Panc1 (cell line): ENCODE measurements around the gene HYDIN. TPM values are rescaled to one million over a fixed set of nuclear protein-coding genes. Genes with fewer than 3 reads are reported as not detected.
"Not testable (repeated sequence)": the region's sequence is repeated elsewhere in the genome, so short reads cannot be mapped to it uniquely, and the experiment has no call there.

Experiments
- ATAC-seq: fragments of 200-7000 bp; cut with Tn5 transposase; 2 replicates; pipeline ENCODE4 v1.9.1; 2020; ENCODE audit warnings: mild to moderate bottlenecking, moderate library complexity
- BruUV-seq: library from RNA; stranded (reverse); fragments of 400-500 nt; replicated peaks from 2 replicates; lab custom pipeline; 2021; lab: Mats Ljungman, UMichigan
- CTCF ChIA-PET: fragments of 300-600 bp; sonication (Branson Sonifier 250); formaldehyde crosslinking; loops from one replicate; lab custom pipeline; 2022; ENCODE audit warnings: antibody characterized with exemption; lab: Charles Lee
- POLR2A ChIA-PET: fragments of 300-600 bp; sonication (Branson Sonifier 250); formaldehyde crosslinking; loops from one replicate; lab custom pipeline; 2022; ENCODE audit warnings: antibody characterized with exemption; lab: Charles Lee
- DNase-seq: peaks from one replicate; pipeline ENCODE4 v3.0.0-alpha.2; 2010; ENCODE audit warnings: low read depth, low spot score
- H3K27ac ChIP-seq: 2 replicates; pipeline ENCODE4 v1.5.1; 2011; ENCODE audit warnings: mild to moderate bottlenecking, low read length, inconsistent platforms
- H3K27me3 ChIP-seq: fragments of 200-500 bp; sonication (Bioruptor generic); 2 replicates; pipeline ENCODE4 v1.6.0; 2014; ENCODE audit warnings: low read length, inconsistent platforms; ENCODE audit not compliant: control insufficient read depth, insufficient read depth
- H3K36me3 ChIP-seq: fragments of 200-500 bp; sonication (Bioruptor generic); 2 replicates; pipeline ENCODE4 v1.5.1; 2014; ENCODE audit warnings: inconsistent platforms, mild to moderate bottlenecking, low read length, moderate library complexity; ENCODE audit not compliant: control insufficient read depth, insufficient read depth
- H3K4me1 ChIP-seq: 2 replicates; pipeline ENCODE4 v1.5.1; 2011; ENCODE audit warnings: inconsistent platforms, mild to moderate bottlenecking, low read length, moderate library complexity; ENCODE audit not compliant: control insufficient read depth, insufficient read depth
- H3K4me3 ChIP-seq, 2 experiments: 2 replicates each; pipeline ENCODE4 v1.5.1; 2011 to 2012; ENCODE audit warnings: low read depth in 2 of 2, low read length in 2 of 2, mild to moderate bottlenecking in 2 of 2, inconsistent platforms in 1 of 2, moderate library complexity in 1 of 2
- H3K9me3 ChIP-seq: fragments of 200-500 bp; sonication (Bioruptor generic); 2 replicates; pipeline ENCODE4 v1.5.1; 2014; ENCODE audit warnings: low read depth, mild to moderate bottlenecking, inconsistent platforms, low read length, moderate library complexity; ENCODE audit not compliant: control insufficient read depth, insufficient read depth
- in situ Hi-C: cut with HindIII; loops from 2 replicates; pipeline ENCODE4 v1.10.0; 2016; ENCODE audit warnings: low sequenced_read_pairs, low pct_unique_long_range_greater_than_20kb
- intact Hi-C: fragments of 100-400 bp; cut with micrococcal nuclease; formaldehyde crosslinking; loops from one replicate; pipeline ENCODE4 v1.10.0; 2022; ENCODE audit not compliant: unreplicated experiment
- total RNA-seq: library from RNA; stranded (reverse); gene quantifications from one replicate; pipeline ENCODE4 v1.2.1, GENCODE V29; 2021; ENCODE audit not compliant: unreplicated experiment
- TF ChIP-seq, protein P1 (sequence below), 2 experiments: IDR thresholded peaks; 2 replicates each; pipeline ENCODE4 v1.6.1; 2011 to 2012; ENCODE audit warnings: low read depth in 2 of 2, control low read depth in 1 of 2, low read length in 1 of 2, mild to moderate bottlenecking in 1 of 2, moderate library complexity in 1 of 2; ENCODE audit not compliant: insufficient read depth in 1 of 2

HYDIN gene
- total RNA-seq, 1 experiment from 2014 or later = 0.80 TPM

DNA sequence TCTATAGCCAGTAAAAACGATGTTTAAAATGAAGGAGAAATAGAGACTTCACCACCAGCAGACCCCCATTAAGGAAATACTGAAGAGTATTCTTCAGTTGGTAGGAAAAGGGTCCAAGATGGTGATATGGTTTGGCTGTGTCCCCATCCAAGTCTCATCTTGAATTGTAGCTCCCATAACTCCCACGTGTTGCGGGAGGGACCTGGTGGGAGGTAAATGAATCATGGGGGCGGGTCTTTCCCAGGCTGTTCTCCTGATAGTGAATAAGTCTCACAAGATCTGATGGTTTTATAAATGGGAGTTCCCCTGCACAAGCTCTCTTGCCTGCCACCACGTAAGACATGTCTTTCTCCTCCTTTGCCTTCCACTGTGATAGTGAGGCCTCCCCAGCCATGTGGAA lies 352.6 kb downstream of the HYDIN start:
- H3K4me3 ChIP-seq, CTCF ChIA-PET, H3K36me3 ChIP-seq, DNase-seq, H3K27ac ChIP-seq, H3K27me3 ChIP-seq, ATAC-seq, BruUV-seq, POLR2A ChIA-PET, H3K9me3 ChIP-seq, intact Hi-C loops, H3K4me1 ChIP-seq, in situ Hi-C loops: not testable (repeated sequence)

DNA sequence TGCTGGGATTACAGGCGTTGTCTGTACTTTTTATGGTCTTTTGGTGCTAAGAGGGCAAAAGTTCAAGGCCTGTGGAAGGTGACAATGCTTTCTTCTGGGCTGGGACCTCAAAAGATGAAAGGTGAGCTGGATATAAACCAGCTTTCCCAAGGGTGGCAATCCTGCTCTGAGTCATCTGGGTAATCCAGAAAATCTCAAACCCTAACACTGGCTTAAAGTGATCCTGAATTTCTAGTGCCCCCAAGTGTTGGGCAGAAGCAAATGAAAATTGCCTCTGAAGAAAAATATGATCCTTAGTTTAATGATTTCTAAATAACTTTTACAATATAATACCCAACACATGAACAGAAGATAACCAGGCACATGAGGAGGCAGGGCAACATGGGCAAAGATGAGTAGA lies 354.1 kb downstream of the HYDIN start:
- H3K4me3 ChIP-seq, H3K36me3 ChIP-seq, intact Hi-C loops, H3K9me3 ChIP-seq, POLR2A ChIA-PET, H3K27me3 ChIP-seq, H3K4me1 ChIP-seq, BruUV-seq, in situ Hi-C loops, H3K27ac ChIP-seq, CTCF ChIA-PET, DNase-seq, ATAC-seq: not testable (repeated sequence)

- H3K27ac ChIP-seq, H3K4me1 ChIP-seq, H3K4me3 ChIP-seq, POLR2A ChIA-PET, DNase-seq, intact Hi-C loops, BruUV-seq, H3K9me3 ChIP-seq, ATAC-seq, in situ Hi-C loops, CTCF ChIA-PET, H3K36me3 ChIP-seq, H3K27me3 ChIP-seq: not testable (repeated sequence)
These were observed 365.8 kb downstream of the HYDIN start for GRCh38 chr16:70864698-70865097.

- H3K4me1 ChIP-seq, H3K36me3 ChIP-seq, H3K4me3 ChIP-seq, H3K27me3 ChIP-seq, DNase-seq, H3K27ac ChIP-seq, BruUV-seq, POLR2A ChIA-PET, CTCF ChIA-PET, in situ Hi-C loops, H3K9me3 ChIP-seq, ATAC-seq, intact Hi-C loops: not testable (repeated sequence)
- TF ChIP-seq, protein P1, sequence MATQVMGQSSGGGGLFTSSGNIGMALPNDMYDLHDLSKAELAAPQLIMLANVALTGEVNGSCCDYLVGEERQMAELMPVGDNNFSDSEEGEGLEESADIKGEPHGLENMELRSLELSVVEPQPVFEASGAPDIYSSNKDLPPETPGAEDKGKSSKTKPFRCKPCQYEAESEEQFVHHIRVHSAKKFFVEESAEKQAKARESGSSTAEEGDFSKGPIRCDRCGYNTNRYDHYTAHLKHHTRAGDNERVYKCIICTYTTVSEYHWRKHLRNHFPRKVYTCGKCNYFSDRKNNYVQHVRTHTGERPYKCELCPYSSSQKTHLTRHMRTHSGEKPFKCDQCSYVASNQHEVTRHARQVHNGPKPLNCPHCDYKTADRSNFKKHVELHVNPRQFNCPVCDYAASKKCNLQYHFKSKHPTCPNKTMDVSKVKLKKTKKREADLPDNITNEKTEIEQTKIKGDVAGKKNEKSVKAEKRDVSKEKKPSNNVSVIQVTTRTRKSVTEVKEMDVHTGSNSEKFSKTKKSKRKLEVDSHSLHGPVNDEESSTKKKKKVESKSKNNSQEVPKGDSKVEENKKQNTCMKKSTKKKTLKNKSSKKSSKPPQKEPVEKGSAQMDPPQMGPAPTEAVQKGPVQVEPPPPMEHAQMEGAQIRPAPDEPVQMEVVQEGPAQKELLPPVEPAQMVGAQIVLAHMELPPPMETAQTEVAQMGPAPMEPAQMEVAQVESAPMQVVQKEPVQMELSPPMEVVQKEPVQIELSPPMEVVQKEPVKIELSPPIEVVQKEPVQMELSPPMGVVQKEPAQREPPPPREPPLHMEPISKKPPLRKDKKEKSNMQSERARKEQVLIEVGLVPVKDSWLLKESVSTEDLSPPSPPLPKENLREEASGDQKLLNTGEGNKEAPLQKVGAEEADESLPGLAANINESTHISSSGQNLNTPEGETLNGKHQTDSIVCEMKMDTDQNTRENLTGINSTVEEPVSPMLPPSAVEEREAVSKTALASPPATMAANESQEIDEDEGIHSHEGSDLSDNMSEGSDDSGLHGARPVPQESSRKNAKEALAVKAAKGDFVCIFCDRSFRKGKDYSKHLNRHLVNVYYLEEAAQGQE (IDR thresholded peaks at IDR 0.05; ENCODE audit: insufficient read depth in 1 of 2, low read depth in 2 of 2, low read length in 1 of 2) = peak in 1 of 2 experiments; percentile 35; a peak in 1 of 4 replicates
These were observed 368.5 kb downstream of the HYDIN start for GRCh38 chr16:70861996-70862395.

GRCh38 chr16:70851299-70851698 lies 379.2 kb downstream of the HYDIN start:
- DNase-seq, H3K4me3 ChIP-seq, H3K27ac ChIP-seq, H3K9me3 ChIP-seq, BruUV-seq, H3K27me3 ChIP-seq, POLR2A ChIA-PET, ATAC-seq, in situ Hi-C loops, H3K4me1 ChIP-seq, H3K36me3 ChIP-seq, CTCF ChIA-PET, intact Hi-C loops: not testable (repeated sequence)

- intact Hi-C loops, in situ Hi-C loops, ATAC-seq, H3K36me3 ChIP-seq, H3K27ac ChIP-seq, DNase-seq, H3K4me3 ChIP-seq, H3K9me3 ChIP-seq, CTCF ChIA-PET, H3K27me3 ChIP-seq, H3K4me1 ChIP-seq, BruUV-seq, POLR2A ChIA-PET: not testable (repeated sequence)
These were observed 406.9 kb downstream of the HYDIN start for GRCh38 chr16:70823498-70824118.
